ENCODE results near the gene TNS4. TPM values are rescaled to one million over a fixed set of nuclear protein-coding genes. Genes with fewer than 3 reads are reported as not detected.

The TNS4 gene
- total RNA-seq, 1 experiment from 2014 or later: 36.6 TPM

DNA sequence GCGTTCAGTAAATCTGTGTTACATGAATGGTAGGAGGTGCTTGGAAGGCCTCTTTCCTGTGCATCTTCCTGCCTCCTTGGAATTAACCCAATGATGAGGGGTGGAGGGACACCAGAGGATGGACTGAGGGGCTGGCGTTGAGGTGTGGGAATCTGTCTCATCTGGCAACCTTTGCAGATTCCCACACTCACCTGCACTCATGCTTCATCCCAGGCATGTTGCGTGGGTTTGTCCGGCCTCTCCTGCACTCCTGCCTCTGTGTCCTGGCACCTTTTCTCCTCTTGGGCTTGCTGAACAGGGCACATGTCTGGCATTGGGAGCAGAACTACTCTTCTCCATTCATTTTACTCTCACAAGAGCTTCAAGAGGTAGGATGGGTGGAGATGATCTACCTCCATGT is 61.3 kb downstream of the TNS4 start:
- Histone ChIP-seq H3K27me3 (ENCODE audit: insufficient read depth, low read length) (no peaks in the 10 kb centered on the region), H3K9ac (ENCODE audit: low read length) (no peak overlapping the region), H3K4me1 (ENCODE audit: control insufficient read depth in 1 of 2, insufficient read depth in 2 of 2, low read length in 2 of 2) (no peaks in the 10 kb centered on the region), H2AFZ (ENCODE audit: low read depth, low read length, poor library complexity, severe bottlenecking) (no peak overlapping the region), H3K27ac (ENCODE audit: low read depth, low read length) (no peak overlapping the region), H3K4me2 (ENCODE audit: low read length) (no peak overlapping the region), H3K36me3 (ENCODE audit: control insufficient read depth in 1 of 2, insufficient read depth in 2 of 2, low read length in 2 of 2) (no peaks in the 10 kb centered on the region), H3K79me2 (ENCODE audit: insufficient read depth, low read length) (no peaks in the 10 kb centered on the region), H3K9me2 (ENCODE audit: insufficient read depth) (no peaks in the 10 kb centered on the region), H3K9me3 (ENCODE audit: control insufficient read depth in 1 of 2, insufficient read depth in 1 of 2, low read depth in 1 of 2, low read length in 2 of 2) (no peaks in the 10 kb centered on the region), H3K4me3 (replicated peaks in 1 of 2; ENCODE audit: low read depth in 1 of 2, low read length in 2 of 2) (no peak overlapping the region), H4K20me1 (ENCODE audit: insufficient read depth) (no peaks in the 10 kb centered on the region)
- ATAC-seq: no peak
- ChIA-PET CTCF (interaction anchor here (1.3 to 2.2 kb wide), 2 partner anchors 15 to 93 kb away, joined by 3 to 28 read pairs; no protein-coding TSS in a partner anchor), RAD21 (ENCODE audit: low non-redundant PET in 1 of 2, low total read pairs in 2 of 2, uncharacterized antibody in 2 of 2, unreplicated experiment in 2 of 2) (no interaction called here), POLR2A (no interaction called here)
- intact Hi-C loops (cut with micrococcal nuclease): no loop called here
- TF ChIP-seq, protein P1, sequence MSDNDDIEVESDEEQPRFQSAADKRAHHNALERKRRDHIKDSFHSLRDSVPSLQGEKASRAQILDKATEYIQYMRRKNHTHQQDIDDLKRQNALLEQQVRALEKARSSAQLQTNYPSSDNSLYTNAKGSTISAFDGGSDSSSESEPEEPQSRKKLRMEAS (IDR thresholded peaks at IDR 0.05): no peak
- no peak for TF ChIP-seq SP1 (IDR thresholded peaks at IDR 0.05; ENCODE audit: low read depth)
- no peak for TF ChIP-seq EZH2phosphoT487 (IDR thresholded peaks at IDR 0.05; ENCODE audit: borderline replicate concordance)
- no peak for TF ChIP-seq ZNF274 (IDR thresholded peaks at IDR 0.05; ENCODE audit: low read depth, low read length)
- TF ChIP-seq POLR2A (IDR thresholded peaks at IDR 0.05; ENCODE audit: borderline replicate concordance, extremely low read depth, insufficient read depth, insufficient read length): no peak
- no peak for TF ChIP-seq ZFX (IDR thresholded peaks at IDR 0.05)
- no peak for TF ChIP-seq TCF7L2 (IDR thresholded peaks at IDR 0.05; ENCODE audit: borderline replicate concordance, extremely low read depth, insufficient read depth, insufficient read length)
- TF ChIP-seq ELF1 (IDR thresholded peaks at IDR 0.05; ENCODE audit: borderline replicate concordance, low read depth): no peak
- TF ChIP-seq, protein P2, sequence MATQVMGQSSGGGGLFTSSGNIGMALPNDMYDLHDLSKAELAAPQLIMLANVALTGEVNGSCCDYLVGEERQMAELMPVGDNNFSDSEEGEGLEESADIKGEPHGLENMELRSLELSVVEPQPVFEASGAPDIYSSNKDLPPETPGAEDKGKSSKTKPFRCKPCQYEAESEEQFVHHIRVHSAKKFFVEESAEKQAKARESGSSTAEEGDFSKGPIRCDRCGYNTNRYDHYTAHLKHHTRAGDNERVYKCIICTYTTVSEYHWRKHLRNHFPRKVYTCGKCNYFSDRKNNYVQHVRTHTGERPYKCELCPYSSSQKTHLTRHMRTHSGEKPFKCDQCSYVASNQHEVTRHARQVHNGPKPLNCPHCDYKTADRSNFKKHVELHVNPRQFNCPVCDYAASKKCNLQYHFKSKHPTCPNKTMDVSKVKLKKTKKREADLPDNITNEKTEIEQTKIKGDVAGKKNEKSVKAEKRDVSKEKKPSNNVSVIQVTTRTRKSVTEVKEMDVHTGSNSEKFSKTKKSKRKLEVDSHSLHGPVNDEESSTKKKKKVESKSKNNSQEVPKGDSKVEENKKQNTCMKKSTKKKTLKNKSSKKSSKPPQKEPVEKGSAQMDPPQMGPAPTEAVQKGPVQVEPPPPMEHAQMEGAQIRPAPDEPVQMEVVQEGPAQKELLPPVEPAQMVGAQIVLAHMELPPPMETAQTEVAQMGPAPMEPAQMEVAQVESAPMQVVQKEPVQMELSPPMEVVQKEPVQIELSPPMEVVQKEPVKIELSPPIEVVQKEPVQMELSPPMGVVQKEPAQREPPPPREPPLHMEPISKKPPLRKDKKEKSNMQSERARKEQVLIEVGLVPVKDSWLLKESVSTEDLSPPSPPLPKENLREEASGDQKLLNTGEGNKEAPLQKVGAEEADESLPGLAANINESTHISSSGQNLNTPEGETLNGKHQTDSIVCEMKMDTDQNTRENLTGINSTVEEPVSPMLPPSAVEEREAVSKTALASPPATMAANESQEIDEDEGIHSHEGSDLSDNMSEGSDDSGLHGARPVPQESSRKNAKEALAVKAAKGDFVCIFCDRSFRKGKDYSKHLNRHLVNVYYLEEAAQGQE (IDR thresholded peaks at IDR 0.05; ENCODE audit: low read depth): no peak
- no peak for TF ChIP-seq FOSL1 (IDR thresholded peaks at IDR 0.05; ENCODE audit: low read depth)
- no peak for TF ChIP-seq YY1 (IDR thresholded peaks at IDR 0.05; ENCODE audit: extremely low read depth, insufficient replicate concordance, low read depth, low read length)
- TF ChIP-seq, protein P3, sequence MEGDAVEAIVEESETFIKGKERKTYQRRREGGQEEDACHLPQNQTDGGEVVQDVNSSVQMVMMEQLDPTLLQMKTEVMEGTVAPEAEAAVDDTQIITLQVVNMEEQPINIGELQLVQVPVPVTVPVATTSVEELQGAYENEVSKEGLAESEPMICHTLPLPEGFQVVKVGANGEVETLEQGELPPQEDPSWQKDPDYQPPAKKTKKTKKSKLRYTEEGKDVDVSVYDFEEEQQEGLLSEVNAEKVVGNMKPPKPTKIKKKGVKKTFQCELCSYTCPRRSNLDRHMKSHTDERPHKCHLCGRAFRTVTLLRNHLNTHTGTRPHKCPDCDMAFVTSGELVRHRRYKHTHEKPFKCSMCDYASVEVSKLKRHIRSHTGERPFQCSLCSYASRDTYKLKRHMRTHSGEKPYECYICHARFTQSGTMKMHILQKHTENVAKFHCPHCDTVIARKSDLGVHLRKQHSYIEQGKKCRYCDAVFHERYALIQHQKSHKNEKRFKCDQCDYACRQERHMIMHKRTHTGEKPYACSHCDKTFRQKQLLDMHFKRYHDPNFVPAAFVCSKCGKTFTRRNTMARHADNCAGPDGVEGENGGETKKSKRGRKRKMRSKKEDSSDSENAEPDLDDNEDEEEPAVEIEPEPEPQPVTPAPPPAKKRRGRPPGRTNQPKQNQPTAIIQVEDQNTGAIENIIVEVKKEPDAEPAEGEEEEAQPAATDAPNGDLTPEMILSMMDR (IDR thresholded peaks at IDR 0.05 in 2 of 3, conservative IDR thresholded peaks at IDR 0.05 in 1 of 3; ENCODE audit: borderline replicate concordance in 1 of 3, insufficient read depth in 1 of 3, low read depth in 2 of 3, low read length in 2 of 3): no peak
- no peak for TF ChIP-seq EZH2 (IDR thresholded peaks at IDR 0.05)
- no peak for TF ChIP-seq POLR2AphosphoS5 (IDR thresholded peaks at IDR 0.05; ENCODE audit: low read depth, low read length)
- TF ChIP-seq RAD21 (IDR thresholded peaks at IDR 0.05; ENCODE audit: low read depth): no peak
- TF ChIP-seq SIN3A (IDR thresholded peaks at IDR 0.05; ENCODE audit: low read depth): no peak
- TF ChIP-seq, protein P4, sequence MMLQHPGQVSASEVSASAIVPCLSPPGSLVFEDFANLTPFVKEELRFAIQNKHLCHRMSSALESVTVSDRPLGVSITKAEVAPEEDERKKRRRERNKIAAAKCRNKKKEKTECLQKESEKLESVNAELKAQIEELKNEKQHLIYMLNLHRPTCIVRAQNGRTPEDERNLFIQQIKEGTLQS (IDR thresholded peaks at IDR 0.05): no peak
- TF ChIP-seq CBX3 (IDR thresholded peaks at IDR 0.05; ENCODE audit: low read depth): no peak
- TF ChIP-seq CEBPB (IDR thresholded peaks at IDR 0.05; ENCODE audit: low read depth): no peak
- TF ChIP-seq EGR1 (IDR thresholded peaks at IDR 0.05; ENCODE audit: low read depth): no peak
- no TSS peak for BruUV-seq (replicated peaks)
- DNase-seq (ENCODE audit: low read depth, low spot score): no peak
